PFSK-1 (cell line): Measurements from ENCODE around the gene TLR1.

Experiments used
- FOXP2 ChIP-seq: optimal IDR thresholded peaks from 2 replicates; pipeline ENCODE3; 2011; ENCODE audit warnings: borderline replicate concordance, control low read depth, inconsistent platforms; ENCODE audit not compliant: insufficient read depth; ENCODE audit errors: extremely low read length, extremely low read depth
- SIN3A ChIP-seq: IDR thresholded peaks from 2 replicates; pipeline ENCODE4 v1.6.1; 2012; ENCODE audit warnings: mild to moderate bottlenecking, low read length, moderate library complexity, borderline replicate concordance; ENCODE audit not compliant: insufficient read depth
- TAF1 ChIP-seq: IDR thresholded peaks from 2 replicates; pipeline ENCODE4 v1.6.1; 2012; ENCODE audit warnings: low read length, control low read depth, borderline replicate concordance; ENCODE audit not compliant: insufficient read depth
- TF ChIP-seq, protein P1 (sequence below), 2 experiments: IDR thresholded peaks; 2 replicates each; pipeline versions ENCODE4 v1.6.1 to v1.8.0; 2011 to 2012; ENCODE audit warnings: low read depth in 2 of 2, low read length in 2 of 2, control low read depth in 1 of 2, inconsistent platforms in 1 of 2, mild to moderate bottlenecking in 1 of 2, moderate library complexity in 1 of 2; ENCODE audit not compliant: insufficient read depth in 1 of 2

DNA sequence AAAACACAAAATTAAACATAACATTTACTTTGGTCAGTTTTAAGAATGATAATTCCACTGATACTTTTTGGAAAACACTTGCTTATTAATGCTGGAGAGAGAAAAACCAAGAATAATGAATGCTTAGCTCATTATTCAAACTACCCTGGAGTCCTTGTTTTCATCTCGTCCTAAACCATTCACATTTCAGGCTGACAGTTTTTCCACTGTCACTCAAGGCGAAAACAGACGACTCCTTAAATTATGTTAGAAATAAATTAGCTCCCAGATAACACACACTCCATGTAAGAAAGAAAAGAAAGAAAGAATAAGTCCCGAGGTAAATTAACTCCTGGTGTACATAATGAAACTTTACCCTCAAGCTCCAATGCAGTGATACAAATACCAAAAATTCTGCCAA lies 55.3 kb downstream of the TLR1 start:
- no peak for TF ChIP-seq TAF1
- TF ChIP-seq SIN3A, result no peak
- TF ChIP-seq, protein P1, sequence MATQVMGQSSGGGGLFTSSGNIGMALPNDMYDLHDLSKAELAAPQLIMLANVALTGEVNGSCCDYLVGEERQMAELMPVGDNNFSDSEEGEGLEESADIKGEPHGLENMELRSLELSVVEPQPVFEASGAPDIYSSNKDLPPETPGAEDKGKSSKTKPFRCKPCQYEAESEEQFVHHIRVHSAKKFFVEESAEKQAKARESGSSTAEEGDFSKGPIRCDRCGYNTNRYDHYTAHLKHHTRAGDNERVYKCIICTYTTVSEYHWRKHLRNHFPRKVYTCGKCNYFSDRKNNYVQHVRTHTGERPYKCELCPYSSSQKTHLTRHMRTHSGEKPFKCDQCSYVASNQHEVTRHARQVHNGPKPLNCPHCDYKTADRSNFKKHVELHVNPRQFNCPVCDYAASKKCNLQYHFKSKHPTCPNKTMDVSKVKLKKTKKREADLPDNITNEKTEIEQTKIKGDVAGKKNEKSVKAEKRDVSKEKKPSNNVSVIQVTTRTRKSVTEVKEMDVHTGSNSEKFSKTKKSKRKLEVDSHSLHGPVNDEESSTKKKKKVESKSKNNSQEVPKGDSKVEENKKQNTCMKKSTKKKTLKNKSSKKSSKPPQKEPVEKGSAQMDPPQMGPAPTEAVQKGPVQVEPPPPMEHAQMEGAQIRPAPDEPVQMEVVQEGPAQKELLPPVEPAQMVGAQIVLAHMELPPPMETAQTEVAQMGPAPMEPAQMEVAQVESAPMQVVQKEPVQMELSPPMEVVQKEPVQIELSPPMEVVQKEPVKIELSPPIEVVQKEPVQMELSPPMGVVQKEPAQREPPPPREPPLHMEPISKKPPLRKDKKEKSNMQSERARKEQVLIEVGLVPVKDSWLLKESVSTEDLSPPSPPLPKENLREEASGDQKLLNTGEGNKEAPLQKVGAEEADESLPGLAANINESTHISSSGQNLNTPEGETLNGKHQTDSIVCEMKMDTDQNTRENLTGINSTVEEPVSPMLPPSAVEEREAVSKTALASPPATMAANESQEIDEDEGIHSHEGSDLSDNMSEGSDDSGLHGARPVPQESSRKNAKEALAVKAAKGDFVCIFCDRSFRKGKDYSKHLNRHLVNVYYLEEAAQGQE (IDR thresholded peaks at IDR 0.05; ENCODE audit: insufficient read depth in 1 of 2, low read depth in 2 of 2, low read length in 2 of 2), result no peak
- no peak for TF ChIP-seq FOXP2
